GM19372 (cell line): Measurements from ENCODE around the gene ITPR2.

Experiments used
- ATAC-seq: cut with Tn5 transposase; IDR thresholded peaks from one replicate; pipeline ENCODE4 v1.9.1; 2021; ENCODE audit warnings: mild to moderate bottlenecking, low read depth, moderate library complexity; ENCODE audit not compliant: unreplicated experiment

The ITPR2 gene

DNA sequence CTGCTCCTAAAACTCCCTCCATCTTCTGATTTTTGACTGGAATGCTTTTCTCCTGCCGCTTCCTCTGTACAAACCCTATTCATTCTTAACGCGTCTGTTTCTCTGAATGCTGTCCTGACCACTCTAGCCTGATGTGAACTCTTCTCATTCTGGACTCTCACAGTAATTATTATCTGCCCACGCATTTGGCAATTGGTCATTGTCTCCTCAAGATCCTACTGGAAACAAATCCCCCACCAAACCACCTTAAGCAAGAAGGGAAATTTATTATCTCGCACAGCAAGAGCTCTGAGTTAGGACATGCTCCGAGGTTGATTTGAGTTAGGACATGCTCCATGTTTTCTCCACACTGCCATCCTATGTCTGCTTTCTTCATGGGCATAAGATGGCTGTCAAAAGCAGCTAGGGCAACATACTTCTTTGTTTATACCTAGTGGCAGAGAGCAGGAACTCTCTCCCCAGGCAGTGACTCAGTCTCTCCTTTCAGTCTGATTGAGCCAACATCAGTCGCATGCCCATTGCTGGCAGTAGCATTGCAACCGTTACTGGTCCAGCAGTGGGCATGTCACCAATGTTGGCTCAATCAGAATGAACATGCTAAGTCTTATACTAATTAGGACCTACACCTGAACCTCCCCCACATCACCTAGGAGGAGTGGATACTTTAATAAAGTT is 535.5 kb downstream of the ITPR2 start:
- no peak for ATAC-seq

DNA sequence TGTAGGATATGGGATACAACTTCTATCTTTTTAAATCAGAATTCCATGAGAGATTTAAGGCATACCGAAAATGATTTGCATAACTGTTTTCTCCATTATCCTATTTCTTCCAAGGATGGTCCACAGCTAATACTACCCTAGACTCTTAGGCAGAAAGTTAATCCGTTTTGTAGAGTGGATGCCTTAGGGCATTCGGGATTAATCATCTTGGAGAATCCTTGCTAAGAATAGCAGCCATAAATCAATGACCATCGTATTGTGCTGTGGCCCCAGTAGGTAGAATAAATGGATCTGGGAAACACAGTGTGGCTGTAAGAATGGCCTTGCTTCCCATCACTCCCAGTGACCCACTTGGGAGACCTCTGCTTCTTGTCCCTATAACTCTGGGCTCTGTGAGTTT is 538.0 kb downstream of the ITPR2 start:
- no peak for ATAC-seq

DNA sequence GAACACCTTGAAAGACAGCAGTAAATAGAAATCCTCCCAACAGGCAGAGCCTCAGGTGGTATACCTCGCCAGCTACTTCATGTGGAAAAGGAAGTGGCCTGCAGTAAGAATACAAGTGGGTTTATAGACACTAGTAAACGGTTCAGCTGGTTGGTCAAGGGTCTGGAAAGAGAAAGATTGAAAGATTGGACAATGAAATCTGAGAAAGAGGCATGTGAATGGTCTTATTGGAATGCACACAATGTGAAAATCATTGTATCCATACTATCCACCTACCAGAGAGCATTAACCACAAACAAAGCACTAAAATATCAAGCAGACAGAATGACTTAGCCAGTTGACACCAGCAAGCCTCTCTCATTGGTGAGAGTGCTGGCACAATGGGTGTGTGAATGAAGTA is 539.4 kb downstream of the ITPR2 start:
- no peak for ATAC-seq

DNA sequence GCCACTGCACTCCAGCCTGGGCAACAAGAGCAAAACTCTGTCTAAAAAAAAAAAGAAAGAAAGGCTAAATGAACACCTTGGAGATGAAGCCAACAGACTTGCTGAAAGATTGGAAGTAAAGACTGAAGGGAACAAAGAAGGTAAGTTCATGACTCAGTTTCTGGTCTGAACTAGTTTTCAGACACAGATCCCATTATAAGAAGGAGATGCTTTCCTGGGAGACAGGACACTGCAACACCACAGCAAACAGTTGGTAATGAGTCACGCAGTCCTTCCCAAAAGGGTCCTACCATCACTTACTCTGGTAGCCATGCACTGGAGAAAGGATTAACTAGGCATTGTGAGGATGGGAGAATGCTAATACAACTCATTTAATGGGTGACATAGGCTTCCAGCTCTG is 540.4 kb downstream of the ITPR2 start:
- no peak for ATAC-seq

DNA sequence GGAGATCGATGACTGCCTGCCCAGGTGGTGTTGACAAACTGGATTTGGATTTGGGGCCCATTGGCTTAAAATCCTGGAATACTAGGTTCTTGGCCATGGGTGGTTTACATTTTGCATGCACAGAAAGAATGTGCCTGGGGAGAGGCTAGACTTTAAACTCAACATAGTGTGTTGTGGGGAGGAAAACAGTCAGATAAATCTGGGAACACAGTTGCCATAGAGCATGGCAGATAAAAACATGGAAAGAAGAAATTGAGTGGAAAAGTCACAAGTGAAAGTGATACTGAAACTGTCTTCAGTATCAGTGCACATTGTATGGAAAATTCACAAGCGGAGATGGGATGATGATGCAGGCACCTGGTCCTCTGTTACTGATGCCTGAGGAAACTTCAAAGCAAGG is 542.4 kb downstream of the ITPR2 start:
- ATAC-seq, result no peak

DNA sequence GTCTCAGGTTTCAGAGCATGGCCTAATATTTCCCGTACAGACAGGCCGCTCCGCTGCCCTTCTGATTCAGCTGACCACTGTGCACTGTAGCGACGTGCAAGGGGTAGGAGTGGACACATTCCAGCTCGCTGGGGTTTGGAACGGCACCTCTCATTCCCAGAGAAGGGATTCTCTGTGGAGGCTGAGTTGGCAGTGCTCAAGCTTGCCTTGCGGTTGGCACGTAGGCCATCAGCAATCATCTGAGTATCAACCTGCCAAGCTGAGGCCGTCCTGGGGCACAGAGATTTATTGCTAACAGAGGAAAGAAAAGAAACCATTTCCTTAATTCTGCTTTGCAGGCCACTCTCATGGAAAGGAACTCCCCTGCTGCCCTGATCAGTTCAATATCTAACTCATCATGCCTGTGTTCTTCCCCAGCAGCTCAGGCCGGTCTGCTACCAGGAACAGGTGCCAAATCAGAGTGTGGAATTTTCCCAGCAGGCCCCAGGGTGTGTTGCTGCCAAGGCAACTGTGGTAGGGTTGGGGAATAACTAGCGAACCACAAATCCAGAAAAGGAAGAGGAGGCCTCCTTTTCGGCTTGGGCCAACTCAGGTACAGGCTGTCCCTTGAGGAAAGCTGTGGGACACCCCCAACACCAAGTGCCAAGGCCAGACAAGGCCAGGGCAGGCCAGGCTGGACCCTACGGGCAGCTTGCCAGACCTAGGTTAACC is 545.2 kb downstream of the ITPR2 start:
- ATAC-seq, result no peak
